GM12892 (cell line): ENCODE measurements around the gene CNOT2.

Source experiments
- POLR2A ChIP-seq: IDR thresholded peaks from 2 replicates; pipeline ENCODE4 v1.6.1; 2011; ENCODE audit warnings: low read depth, low read length, control low read depth
- POLR2AphosphoS5 ChIP-seq: IDR thresholded peaks from 2 replicates; pipeline ENCODE4 v1.6.1; 2011; ENCODE audit warnings: low read depth, low read length, control low read depth
- TAF1 ChIP-seq: IDR thresholded peaks from 2 replicates; pipeline ENCODE4 v1.6.1; 2011; ENCODE audit warnings: low read depth, mild to moderate bottlenecking, control low read depth, low read length, borderline replicate concordance

- TF ChIP-seq POLR2A (no peak), POLR2AphosphoS5 (no peak), TAF1 (no peak)
Observed at GRCh38 chr12:70247653-70248199, 4.5 kb downstream of the CNOT2 start.
